HFFc6 (cell line): ENCODE results near the gene CADPS2. TPM values are rescaled to one million over a fixed set of nuclear protein-coding genes. Genes with fewer than 3 reads are reported as not detected.

Source experiments
- DNase-seq: peaks from one replicate; pipeline ENCODE4 v3.0.0-alpha.2; 2018
- H3K27ac Mint-ChIP-seq: 2 replicates; pipeline ENCODE4 v1.8.0; 2020; ENCODE audit warnings: mild to moderate bottlenecking, mixed read lengths
- H3K27me3 Mint-ChIP-seq: 2 replicates; pipeline ENCODE4 v1.8.0; 2021; ENCODE audit warnings: mild to moderate bottlenecking, moderate library complexity, mixed read lengths; ENCODE audit not compliant: insufficient read depth
- H3K36me3 Mint-ChIP-seq: 2 replicates; pipeline ENCODE4 v1.8.0; 2021; ENCODE audit warnings: low read depth, mixed read lengths
- H3K4me1 Mint-ChIP-seq: 2 replicates; pipeline ENCODE4 v1.8.0; 2020; ENCODE audit warnings: low read depth, mixed read lengths
- H3K4me3 Mint-ChIP-seq: 2 replicates; pipeline ENCODE4 v1.8.0; 2020; ENCODE audit warnings: mild to moderate bottlenecking, moderate library complexity, mixed read lengths
- H3K9me3 Mint-ChIP-seq: 2 replicates; pipeline ENCODE4 v1.8.0; 2020; ENCODE audit warnings: mild to moderate bottlenecking, mixed read lengths
- total RNA-seq, 6 experiments: library from RNA; stranded (reverse); fragmentation: NEBNext Ultra II Directional; extraction: Animal tissue kit (Norgen Biotek cat#: 25700); gene quantifications; 2 replicates in 1 of 6; 3 replicates in 5 of 6; pipeline ENCODE4 v1.2.3, GENCODE V29; 2021
- TF ChIP-seq, protein P1 (sequence below): fragments of 200-600 bp; sonication (generic); IDR thresholded peaks from 2 replicates; pipeline ENCODE4 v1.5.0; 2021; ENCODE audit warnings: antibody characterized with exemption, mild to moderate bottlenecking

CADPS2 gene
- total RNA-seq, 6 experiments from 2014 or later, result not detected

DNA sequence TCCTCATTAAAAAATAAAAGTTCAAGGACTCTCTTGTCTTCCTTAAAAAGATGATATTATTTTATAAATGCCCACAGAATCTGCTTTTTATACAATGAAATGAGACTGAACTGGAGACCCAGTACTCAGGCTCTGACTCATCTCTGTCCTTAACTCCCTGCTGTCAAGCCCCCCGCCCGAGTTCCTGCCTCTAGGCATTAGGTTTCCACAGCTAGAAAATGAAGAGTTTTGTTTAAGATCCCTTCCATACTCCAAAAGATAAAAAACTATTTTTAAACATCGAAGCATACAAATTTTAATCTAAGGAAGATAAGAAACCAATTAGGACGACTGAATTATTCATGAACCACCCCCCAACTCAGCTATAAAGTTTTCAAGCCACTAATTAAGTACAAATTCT lies 484.0 kb downstream of the CADPS2 start:
- H3K4me1 Mint-ChIP-seq, result no peaks in the 10 kb centered on the region
- H3K27ac Mint-ChIP-seq, result no peak overlapping the region
- no peak for DNase-seq
- H3K27me3 Mint-ChIP-seq, result no peaks in the 10 kb centered on the region
- H3K36me3 Mint-ChIP-seq, result no peaks in the 10 kb centered on the region
- H3K4me3 Mint-ChIP-seq, result no peak overlapping the region
- TF ChIP-seq, protein P1, sequence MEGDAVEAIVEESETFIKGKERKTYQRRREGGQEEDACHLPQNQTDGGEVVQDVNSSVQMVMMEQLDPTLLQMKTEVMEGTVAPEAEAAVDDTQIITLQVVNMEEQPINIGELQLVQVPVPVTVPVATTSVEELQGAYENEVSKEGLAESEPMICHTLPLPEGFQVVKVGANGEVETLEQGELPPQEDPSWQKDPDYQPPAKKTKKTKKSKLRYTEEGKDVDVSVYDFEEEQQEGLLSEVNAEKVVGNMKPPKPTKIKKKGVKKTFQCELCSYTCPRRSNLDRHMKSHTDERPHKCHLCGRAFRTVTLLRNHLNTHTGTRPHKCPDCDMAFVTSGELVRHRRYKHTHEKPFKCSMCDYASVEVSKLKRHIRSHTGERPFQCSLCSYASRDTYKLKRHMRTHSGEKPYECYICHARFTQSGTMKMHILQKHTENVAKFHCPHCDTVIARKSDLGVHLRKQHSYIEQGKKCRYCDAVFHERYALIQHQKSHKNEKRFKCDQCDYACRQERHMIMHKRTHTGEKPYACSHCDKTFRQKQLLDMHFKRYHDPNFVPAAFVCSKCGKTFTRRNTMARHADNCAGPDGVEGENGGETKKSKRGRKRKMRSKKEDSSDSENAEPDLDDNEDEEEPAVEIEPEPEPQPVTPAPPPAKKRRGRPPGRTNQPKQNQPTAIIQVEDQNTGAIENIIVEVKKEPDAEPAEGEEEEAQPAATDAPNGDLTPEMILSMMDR, result no peak
- peaks cover 22% of the 10 kb centered on the region for H3K9me3 Mint-ChIP-seq

DNA sequence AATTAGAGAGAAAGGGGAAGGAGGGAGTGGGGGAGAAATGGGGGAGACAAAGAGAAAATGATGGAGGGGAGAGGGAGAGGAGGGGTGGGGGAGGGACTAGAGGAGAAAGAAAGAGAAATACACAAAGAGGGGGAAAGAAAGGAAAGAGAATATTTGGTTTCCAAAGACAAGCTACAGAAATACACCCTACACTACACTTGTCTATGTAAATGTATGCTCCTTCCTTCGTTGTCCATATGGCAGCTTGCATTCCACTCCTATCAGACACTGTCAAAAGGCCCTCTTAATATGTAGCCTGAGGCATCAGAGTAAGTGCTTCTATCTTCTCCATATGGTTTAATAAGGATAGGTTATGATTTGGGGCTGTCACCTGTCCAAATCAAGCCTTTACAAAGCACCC lies 488.9 kb downstream of the CADPS2 start:
- no peak overlapping the region for H3K4me3 Mint-ChIP-seq
- DNase-seq, result no peak

DNA sequence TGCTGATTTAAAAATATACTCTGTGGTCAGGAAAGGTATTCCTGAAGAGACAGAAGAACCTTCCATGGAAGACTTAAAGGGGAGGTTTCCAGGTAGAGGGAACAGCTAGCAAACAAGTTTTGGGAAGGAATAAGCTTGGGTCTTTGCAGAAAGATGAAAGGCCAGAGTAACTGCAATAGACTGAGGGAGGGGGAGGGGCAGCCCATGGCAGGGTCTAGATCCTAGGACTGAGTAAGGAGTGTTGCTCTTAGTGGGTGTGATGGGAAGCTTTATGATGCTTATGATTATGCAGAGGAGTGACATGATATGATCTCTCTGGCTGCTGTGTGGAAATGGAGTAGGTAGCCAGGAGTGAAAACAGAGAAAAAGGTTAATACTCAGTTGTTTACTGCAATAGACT lies 491.7 kb downstream of the CADPS2 start:
- TF ChIP-seq, protein P1, result no peak
- no peak overlapping the region for H3K4me3 Mint-ChIP-seq
- DNase-seq, result no peak
- peaks cover 24% of the 10 kb centered on the region for H3K9me3 Mint-ChIP-seq
- no peaks in the 10 kb centered on the region for H3K4me1 Mint-ChIP-seq
- no peak overlapping the region for H3K27ac Mint-ChIP-seq
- H3K27me3 Mint-ChIP-seq, result no peaks in the 10 kb centered on the region
- H3K36me3 Mint-ChIP-seq, result no peaks in the 10 kb centered on the region

More for the DNA sequence above, 488.9 kb downstream of the CADPS2 start:
- Mint-ChIP-seq H3K4me1 (no peaks in the 10 kb centered on the region), H3K9me3 (peaks cover 38% of the 10 kb centered on the region), H3K27me3 (no peaks in the 10 kb centered on the region), H3K27ac (no peak overlapping the region), H3K36me3 (no peaks in the 10 kb centered on the region)
- TF ChIP-seq, protein P1, result no peak

DNA sequence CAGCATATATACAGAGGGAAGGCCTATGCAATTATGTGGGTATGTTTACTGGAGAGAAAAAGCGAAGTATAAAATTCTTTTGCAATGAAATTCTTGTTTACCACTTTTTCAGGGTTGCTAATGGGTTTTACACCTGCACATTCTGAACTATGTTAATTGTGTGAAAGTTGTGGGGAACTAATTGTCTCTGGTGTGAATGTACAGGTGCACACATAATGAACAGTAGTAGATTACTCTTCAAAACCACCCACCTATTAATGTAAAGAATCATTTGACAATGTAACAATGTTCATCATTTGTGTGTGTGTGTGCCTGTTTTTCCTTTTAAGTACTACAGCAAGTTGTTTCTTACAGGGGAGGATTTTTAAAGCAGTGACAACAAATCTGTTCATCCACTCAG lies 501.7 kb downstream of the CADPS2 start:
- no peaks in the 10 kb centered on the region; the same call in 1 of the 2 replicates for H3K36me3 Mint-ChIP-seq
- H3K27me3 Mint-ChIP-seq, result no peaks in the 10 kb centered on the region
- peaks cover 30% of the 10 kb centered on the region for H3K9me3 Mint-ChIP-seq
- no peak for DNase-seq
- TF ChIP-seq, protein P1, result no peak
- H3K4me1 Mint-ChIP-seq, result no peaks in the 10 kb centered on the region
- no peak overlapping the region for H3K4me3 Mint-ChIP-seq
- no peak overlapping the region for H3K27ac Mint-ChIP-seq

DNA sequence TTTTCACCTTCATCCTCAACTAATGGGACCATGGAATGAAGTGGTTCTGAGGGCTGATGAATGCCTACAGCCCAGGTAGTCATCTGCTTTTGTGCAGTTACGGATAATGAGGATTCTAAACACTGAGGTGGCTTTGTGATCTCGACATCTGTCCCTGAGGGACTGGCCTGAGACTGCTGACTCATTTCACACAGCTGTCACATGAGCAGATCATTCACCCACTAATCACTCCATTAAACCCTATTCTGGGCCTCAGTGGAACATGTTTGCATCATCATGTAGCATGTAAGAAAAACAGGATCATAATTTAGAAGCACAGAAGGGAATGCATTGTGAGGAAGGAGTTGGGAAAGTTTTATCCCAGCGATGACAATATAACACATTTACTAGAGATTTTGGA lies 502.3 kb downstream of the CADPS2 start:
- H3K36me3 Mint-ChIP-seq, result no peaks in the 10 kb centered on the region; the same call in 1 of the 2 replicates
- no peak overlapping the region for H3K4me3 Mint-ChIP-seq
- no peaks in the 10 kb centered on the region for H3K4me1 Mint-ChIP-seq
- peaks cover 30% of the 10 kb centered on the region for H3K9me3 Mint-ChIP-seq
- H3K27ac Mint-ChIP-seq, result no peak overlapping the region
- TF ChIP-seq, protein P1, result no peak
- no peaks in the 10 kb centered on the region for H3K27me3 Mint-ChIP-seq
- DNase-seq, result no peak

DNA sequence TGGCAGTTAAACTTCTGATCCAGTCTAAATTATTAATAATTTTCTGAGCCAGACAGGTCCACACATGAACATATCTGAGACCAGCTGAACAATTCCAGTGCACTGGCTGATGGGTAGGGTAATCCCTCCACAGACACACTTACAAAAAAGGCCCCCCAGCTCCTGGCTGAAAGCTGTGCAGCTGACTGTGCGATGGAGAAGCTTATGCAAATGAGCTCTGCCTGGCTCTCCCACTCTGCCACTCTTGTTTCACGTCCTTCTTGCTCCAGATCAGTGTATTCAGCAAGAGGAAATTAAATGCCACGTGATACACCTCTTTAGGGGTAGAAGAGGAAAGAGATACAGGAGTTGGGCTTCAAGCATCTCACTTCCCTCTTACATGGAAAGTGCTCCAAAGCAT lies 505.3 kb downstream of the CADPS2 start:
- TF ChIP-seq, protein P1, result no peak
- H3K9me3 Mint-ChIP-seq, result peaks cover 30% of the 10 kb centered on the region
- H3K27ac Mint-ChIP-seq, result no peak overlapping the region
- H3K4me1 Mint-ChIP-seq, result no peaks in the 10 kb centered on the region
- H3K36me3 Mint-ChIP-seq, result no peaks in the 10 kb centered on the region; the same call in 1 of the 2 replicates
- no peak for DNase-seq
- no peak overlapping the region for H3K4me3 Mint-ChIP-seq
- no peaks in the 10 kb centered on the region for H3K27me3 Mint-ChIP-seq
